ENCODE measurements around the gene DAAM1. TPM values are rescaled to one million over a fixed set of nuclear protein-coding genes. Genes with fewer than 3 reads are reported as not detected.

The DAAM1 gene
- total RNA-seq, 1 donor from 2014 or later, result 16.5 TPM

- TF ChIP-seq CTCF (IDR thresholded peaks at IDR 0.05; ENCODE audit: insufficient read depth, low read length, poor library complexity, severe bottlenecking), result no peak
- H3K36me3 ChIP-seq (ENCODE audit: control insufficient read depth, insufficient read depth, low read length), result no peaks in the 10 kb centered on the region
- no peaks in the 10 kb centered on the region for H3K27me3 ChIP-seq (ENCODE audit: control insufficient read depth, insufficient read depth, low read length)
- no peak overlapping the region for H3K4me3 ChIP-seq (ENCODE audit: low read depth, low read length)
- no peak for DNase-seq (ENCODE audit: low read depth)
Observed at GRCh38 chr14:59245809-59246295, 57.4 kb downstream of the DAAM1 start.

GRCh38 chr14:59246566-59246965 is 58.1 kb downstream of the DAAM1 start:
- DNase-seq (ENCODE audit: low read depth), result no peak
- no peaks in the 10 kb centered on the region for H3K27me3 ChIP-seq (ENCODE audit: control insufficient read depth, insufficient read depth, low read length)
- TF ChIP-seq CTCF (IDR thresholded peaks at IDR 0.05; ENCODE audit: insufficient read depth, low read length, poor library complexity, severe bottlenecking), result no peak
- H3K36me3 ChIP-seq (ENCODE audit: control insufficient read depth, insufficient read depth, low read length), result no peaks in the 10 kb centered on the region
- no peak overlapping the region for H3K4me3 ChIP-seq (ENCODE audit: low read depth, low read length)

- H3K4me3 ChIP-seq (ENCODE audit: low read depth, low read length), result no peak overlapping the region
- H3K36me3 ChIP-seq (ENCODE audit: control insufficient read depth, insufficient read depth, low read length), result no peaks in the 10 kb centered on the region
- H3K27me3 ChIP-seq (ENCODE audit: control insufficient read depth, insufficient read depth, low read length), result no peaks in the 10 kb centered on the region
- no peak for TF ChIP-seq CTCF (IDR thresholded peaks at IDR 0.05; ENCODE audit: insufficient read depth, low read length, poor library complexity, severe bottlenecking)
- DNase-seq (ENCODE audit: low read depth), result no peak
Observed at GRCh38 chr14:59247801-59248584, 59.5 kb downstream of the DAAM1 start.

GRCh38 chr14:59249029-59249428 is 60.6 kb downstream of the DAAM1 start:
- no peaks in the 10 kb centered on the region for H3K36me3 ChIP-seq (ENCODE audit: control insufficient read depth, insufficient read depth, low read length)
- no peak for DNase-seq (ENCODE audit: low read depth)
- H3K27me3 ChIP-seq (ENCODE audit: control insufficient read depth, insufficient read depth, low read length), result no peaks in the 10 kb centered on the region
- no peak overlapping the region for H3K4me3 ChIP-seq (ENCODE audit: low read depth, low read length)
- no peak for TF ChIP-seq CTCF (IDR thresholded peaks at IDR 0.05; ENCODE audit: insufficient read depth, low read length, poor library complexity, severe bottlenecking)

- TF ChIP-seq CTCF (IDR thresholded peaks at IDR 0.05; ENCODE audit: insufficient read depth, low read length, poor library complexity, severe bottlenecking), result no peak
- no peaks in the 10 kb centered on the region for H3K36me3 ChIP-seq (ENCODE audit: control insufficient read depth, insufficient read depth, low read length)
- DNase-seq (ENCODE audit: low read depth), result no peak
- no peaks in the 10 kb centered on the region for H3K27me3 ChIP-seq (ENCODE audit: control insufficient read depth, insufficient read depth, low read length)
- H3K4me3 ChIP-seq (ENCODE audit: low read depth, low read length), result no peak overlapping the region
Observed at GRCh38 chr14:59251811-59252771, 63.6 kb downstream of the DAAM1 start.

Data from kidney epithelial cell (primary cell).